BJ (cell line): Measurements from ENCODE around the gene FOXO6. TPM values are rescaled to one million over a fixed set of nuclear protein-coding genes. Genes with fewer than 3 reads are reported as not detected.

ENCODE experiments used
- CTCF ChIA-PET: fragments of 350-600 bp; formaldehyde crosslinking; extraction: SDS; loops from one replicate; lab custom pipeline; 2021; ENCODE audit warnings: antibody characterized with exemption, inconsistent platforms; lab: Yijun Ruan, JAX
- POLR2A ChIA-PET: fragments of 300-600 bp; sonication (Branson Sonifier 250); formaldehyde crosslinking; extraction: SDS; loops from one replicate; lab custom pipeline; 2021; ENCODE audit warnings: antibody characterized with exemption; lab: Charles Lee
- DNase-seq: peaks from one replicate; pipeline ENCODE4 v3.0.0-alpha.2; 2011; ENCODE audit warnings: low read depth
- H3K27me3 ChIP-seq: 2 replicates; pipeline ENCODE4 v1.6.0; 2011; ENCODE audit warnings: low read length; ENCODE audit not compliant: control insufficient read depth, insufficient read depth
- H3K36me3 ChIP-seq: 2 replicates; pipeline ENCODE4 v1.5.1; 2011; ENCODE audit warnings: low read length; ENCODE audit not compliant: control insufficient read depth, insufficient read depth
- H3K4me3 ChIP-seq: 2 replicates; pipeline ENCODE4 v1.5.1; 2011; ENCODE audit warnings: low read depth, mild to moderate bottlenecking, control low read depth, low read length
- polyA plus RNA-seq: library from polyadenylated mRNA; depleted of rRNA; stranded (reverse); fragments of >200 nt; gene quantifications from 2 replicates; pipeline ENCODE4 v1.2.3, GENCODE V29; 2011
- TF ChIP-seq, protein P1 (sequence below): IDR thresholded peaks from 2 replicates; pipeline ENCODE4 v1.5.1; 2011; ENCODE audit warnings: low read depth, mild to moderate bottlenecking, control low read depth, inconsistent platforms, low read length, moderate library complexity; ENCODE audit not compliant: insufficient read depth

Gene FOXO6
- polyA plus RNA-seq, 1 experiment = 0.02 TPM

- Histone ChIP-seq H3K27me3 (peaks cover 4% of the 10 kb centered on the region), H3K4me3 (no peak overlapping the region), H3K36me3 (no peaks in the 10 kb centered on the region)
- CTCF ChIA-PET = interaction anchor here (0.9 to 2.3 kb wide), 6 partner anchors 11 to 102 kb away, joined by 3 to 7 read pairs (median 4); partner anchors contain the start of gene FOXO6
- TF ChIP-seq, protein P1, sequence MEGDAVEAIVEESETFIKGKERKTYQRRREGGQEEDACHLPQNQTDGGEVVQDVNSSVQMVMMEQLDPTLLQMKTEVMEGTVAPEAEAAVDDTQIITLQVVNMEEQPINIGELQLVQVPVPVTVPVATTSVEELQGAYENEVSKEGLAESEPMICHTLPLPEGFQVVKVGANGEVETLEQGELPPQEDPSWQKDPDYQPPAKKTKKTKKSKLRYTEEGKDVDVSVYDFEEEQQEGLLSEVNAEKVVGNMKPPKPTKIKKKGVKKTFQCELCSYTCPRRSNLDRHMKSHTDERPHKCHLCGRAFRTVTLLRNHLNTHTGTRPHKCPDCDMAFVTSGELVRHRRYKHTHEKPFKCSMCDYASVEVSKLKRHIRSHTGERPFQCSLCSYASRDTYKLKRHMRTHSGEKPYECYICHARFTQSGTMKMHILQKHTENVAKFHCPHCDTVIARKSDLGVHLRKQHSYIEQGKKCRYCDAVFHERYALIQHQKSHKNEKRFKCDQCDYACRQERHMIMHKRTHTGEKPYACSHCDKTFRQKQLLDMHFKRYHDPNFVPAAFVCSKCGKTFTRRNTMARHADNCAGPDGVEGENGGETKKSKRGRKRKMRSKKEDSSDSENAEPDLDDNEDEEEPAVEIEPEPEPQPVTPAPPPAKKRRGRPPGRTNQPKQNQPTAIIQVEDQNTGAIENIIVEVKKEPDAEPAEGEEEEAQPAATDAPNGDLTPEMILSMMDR = no peak
- POLR2A ChIA-PET = no interaction called here
- no peak for DNase-seq
These were observed 46.0 kb upstream of the FOXO6 start for GRCh38 chr1:41315146-41315822.

GRCh38 chr1:41315871-41316270, 45.4 kb upstream of the FOXO6 start:
- H3K36me3 ChIP-seq = no peaks in the 10 kb centered on the region
- no peak overlapping the region for H3K4me3 ChIP-seq
- CTCF ChIA-PET = interaction anchor here (0.9 to 2.3 kb wide), 4 partner anchors 21 to 200 kb away, joined by 3 to 7 read pairs (median 4); no protein-coding TSS in a partner anchor
- POLR2A ChIA-PET = no interaction called here
- TF ChIP-seq, protein P1 = no peak
- H3K27me3 ChIP-seq = peaks cover 4% of the 10 kb centered on the region
- no peak for DNase-seq

DNA sequence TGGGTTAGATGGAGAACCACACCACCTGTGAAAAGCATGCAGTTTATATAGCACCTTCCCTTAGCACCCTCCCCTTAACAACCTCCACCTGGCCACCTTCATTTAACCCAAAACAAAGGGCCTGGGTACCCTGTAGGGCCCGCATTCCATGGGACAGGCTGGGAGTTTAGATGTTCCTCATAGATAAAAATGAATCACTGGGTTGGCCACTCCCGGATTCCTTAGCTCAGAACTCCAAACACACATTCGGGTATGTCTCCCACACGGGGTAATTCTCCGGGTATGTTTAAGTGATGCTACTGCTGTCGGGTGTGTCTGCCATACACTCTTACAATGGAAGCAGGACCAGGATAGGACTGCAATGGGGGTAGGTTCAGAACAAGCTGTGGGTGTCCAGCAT, 43.9 kb upstream of the FOXO6 start:
- POLR2A ChIA-PET = no interaction called here
- CTCF ChIA-PET = interaction anchor here (0.8 to 1.3 kb wide), 2 partner anchors 12 to 199 kb away, joined by 3 read pairs; no protein-coding TSS in a partner anchor
- H3K27me3 ChIP-seq = peaks cover 4% of the 10 kb centered on the region
- TF ChIP-seq, protein P1 = no peak
- DNase-seq = no peak
- no peak overlapping the region for H3K4me3 ChIP-seq
- H3K36me3 ChIP-seq = no peaks in the 10 kb centered on the region

DNA sequence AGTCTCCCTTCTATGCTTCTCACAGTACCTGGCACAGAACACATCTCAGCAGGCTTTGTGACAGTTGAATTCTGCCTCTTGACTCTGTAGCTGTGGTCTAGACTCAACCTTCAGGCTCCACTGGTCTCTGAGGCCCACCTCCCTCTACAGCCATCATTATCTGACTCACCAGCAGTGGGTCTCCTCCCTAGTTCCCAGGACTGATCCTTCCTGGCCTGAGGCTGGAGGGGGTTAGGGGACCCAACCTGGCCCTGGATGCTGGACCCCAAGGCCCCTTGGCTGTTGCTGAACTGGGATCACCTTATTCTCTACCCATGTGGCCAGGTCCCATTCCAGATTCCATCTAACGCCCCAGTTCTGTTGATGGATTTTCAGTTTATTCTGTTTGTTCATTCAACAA, 43.1 kb upstream of the FOXO6 start:
- ChIA-PET POLR2A (no interaction called here), CTCF (interaction anchor here (0.8 to 1.3 kb wide), 3 partner anchors 11 to 126 kb away, joined by 3 to 4 read pairs (median 3); no protein-coding TSS in a partner anchor)
- DNase-seq = no peak
- TF ChIP-seq, protein P1 = no peak
- H3K36me3 ChIP-seq = no peaks in the 10 kb centered on the region
- H3K27me3 ChIP-seq = peaks cover 4% of the 10 kb centered on the region
- H3K4me3 ChIP-seq = no peak overlapping the region

GRCh38 chr1:41319106-41319755, 42.0 kb upstream of the FOXO6 start:
- no peaks in the 10 kb centered on the region for H3K36me3 ChIP-seq
- POLR2A ChIA-PET = no interaction called here
- CTCF ChIA-PET = interaction anchor here (1.1 to 1.3 kb wide), 3 partner anchors 21 to 125 kb away, joined by 3 to 4 read pairs (median 3); no protein-coding TSS in a partner anchor
- TF ChIP-seq, protein P1 = no peak
- DNase-seq = no peak
- H3K4me3 ChIP-seq = no peak overlapping the region
- peaks cover 4% of the 10 kb centered on the region for H3K27me3 ChIP-seq
